Skeletal muscle cell (primary cell): ENCODE results near the gene CELSR1.
A peak's percentile ranks its signal among the peaks of the same experiment; 100 is the strongest.

ENCODE experiments used
- DNase-seq: peaks from one replicate; pipeline ENCODE4 v3.0.0-alpha.2; 2010; ENCODE audit warnings: low read depth
- H3K4me3 ChIP-seq: 2 replicates; pipeline ENCODE4 v1.5.1; 2011; ENCODE audit warnings: low read depth, mild to moderate bottlenecking, control low read depth, low read length, moderate library complexity

CELSR1 gene

GRCh38 chr22:46377525-46378425 is 159.6 kb downstream of the CELSR1 start:
- H3K4me3 ChIP-seq = no peak overlapping the region
- DNase-seq = no peak

- no peak for DNase-seq
- H3K4me3 ChIP-seq = no peak overlapping the region
Measured at GRCh38 chr22:46376908-46377524, 160.4 kb downstream of the CELSR1 start.

DNA sequence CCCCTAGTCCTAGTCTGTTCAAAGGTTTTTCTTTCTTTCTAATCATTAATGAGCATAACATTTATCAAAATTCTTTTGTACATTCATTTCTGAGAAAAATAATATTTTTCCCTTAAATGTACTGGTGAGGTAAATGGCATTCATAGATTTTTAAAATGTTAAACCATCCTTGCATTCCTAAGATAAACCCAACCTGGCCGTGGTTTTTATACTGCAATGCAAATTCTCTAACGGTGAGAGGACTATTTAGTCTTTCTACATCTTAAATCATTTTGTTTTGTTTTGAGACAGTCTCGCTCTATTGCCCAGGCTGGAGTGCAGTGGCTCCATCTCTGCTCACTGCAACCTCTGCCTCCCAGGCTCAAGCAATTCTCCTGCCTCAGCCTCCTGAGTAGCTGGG is 161.3 kb downstream of the CELSR1 start:
- DNase-seq = no peak
- H3K4me3 ChIP-seq = no peak overlapping the region

GRCh38 chr22:46374663-46375474 is 162.6 kb downstream of the CELSR1 start:
- DNase-seq = no peak
- no peak overlapping the region for H3K4me3 ChIP-seq

DNA sequence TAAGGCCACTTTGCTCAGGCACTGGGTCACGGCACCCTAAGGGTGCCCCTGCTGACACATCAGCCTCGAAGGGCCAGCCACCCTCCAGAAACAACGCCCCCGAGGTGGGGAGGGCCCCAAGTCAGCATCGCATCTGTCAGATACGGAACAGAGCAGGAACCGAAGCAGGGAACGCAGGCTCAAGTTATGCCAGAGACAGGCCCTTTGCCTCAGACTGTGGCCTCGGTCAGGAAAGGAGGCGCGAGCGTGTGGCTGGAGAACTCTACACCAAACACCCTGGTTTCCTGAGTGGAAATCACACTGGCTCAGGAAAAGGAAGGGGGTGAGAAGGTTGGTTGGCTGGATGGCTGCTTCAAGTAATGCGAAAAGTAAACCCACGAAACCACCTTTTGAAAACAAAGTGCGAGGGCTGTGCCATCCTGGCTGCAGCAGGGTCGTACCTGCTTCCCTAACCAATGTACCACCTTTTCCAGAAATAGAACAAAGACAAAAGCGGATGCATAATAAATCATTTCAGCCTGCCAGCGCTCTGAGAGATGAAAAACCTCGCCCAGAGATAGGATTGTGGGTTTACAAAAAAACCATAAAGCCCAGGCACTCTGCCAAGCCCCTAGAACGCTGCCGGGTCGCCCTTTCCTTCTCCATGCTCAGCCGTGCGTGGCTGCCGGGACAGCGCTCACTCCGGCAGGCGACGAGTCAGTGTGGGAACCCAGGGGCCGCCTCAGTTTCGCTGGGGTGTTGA is 163.3 kb downstream of the CELSR1 start:
- DNase-seq = no peak
- no peak overlapping the region for H3K4me3 ChIP-seq

GRCh38 chr22:46373159-46373558 is 164.3 kb downstream of the CELSR1 start:
- no peak for DNase-seq
- no peak overlapping the region for H3K4me3 ChIP-seq

DNA sequence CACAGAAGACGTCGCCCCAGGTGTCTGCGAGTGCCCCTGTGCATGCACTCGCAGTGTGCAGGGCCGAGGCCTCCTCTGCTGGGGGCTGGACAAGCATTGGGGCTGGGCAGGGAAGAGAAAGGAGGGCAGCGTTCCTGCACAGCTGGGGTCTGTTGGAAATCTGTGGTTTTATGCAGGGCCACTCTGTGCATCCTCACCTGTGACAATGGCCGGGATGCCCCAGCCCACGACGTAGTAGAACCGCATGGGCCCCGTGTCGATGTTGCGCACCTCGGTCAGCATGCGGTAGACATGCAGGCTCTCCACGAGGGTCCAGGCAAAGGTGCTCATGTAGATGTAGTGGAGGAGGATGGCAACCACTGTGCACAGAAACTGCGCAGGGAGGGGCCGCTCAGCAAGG is 164.7 kb downstream of the CELSR1 start:
- DNase-seq = no peak
- H3K4me3 ChIP-seq = no peak overlapping the region

DNA sequence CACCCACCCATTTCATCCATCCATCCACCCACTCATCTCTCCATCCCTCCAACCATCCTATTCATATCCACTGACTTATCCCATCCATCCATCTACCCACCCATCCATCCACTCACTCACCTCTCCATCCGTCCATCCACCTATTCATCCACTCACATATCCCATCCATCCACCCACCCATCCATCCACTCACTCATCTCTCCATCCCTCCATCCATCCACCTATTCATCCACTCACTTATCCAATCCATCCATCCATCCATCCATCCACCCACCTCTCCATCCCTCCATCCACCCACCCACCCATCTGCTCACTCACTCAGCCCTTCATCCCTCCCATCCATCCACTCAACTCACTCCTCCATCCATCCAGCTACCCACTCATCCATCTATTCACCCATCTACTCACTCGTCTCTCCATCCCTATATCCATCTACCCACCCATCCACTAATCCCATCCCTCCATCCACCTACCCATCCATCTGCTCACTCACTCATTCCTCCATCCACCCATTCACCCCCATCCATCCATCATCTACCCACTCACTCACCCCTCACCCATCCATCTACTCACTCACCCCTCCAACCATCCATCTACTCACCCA is 165.7 kb downstream of the CELSR1 start:
- no peak for DNase-seq

GRCh38 chr22:46370584-46371291 is 166.7 kb downstream of the CELSR1 start:
- H3K4me3 ChIP-seq = no peak overlapping the region
- no peak for DNase-seq

More for the DNA sequence above, 165.7 kb downstream of the CELSR1 start:
- no peak overlapping the region for H3K4me3 ChIP-seq

DNA sequence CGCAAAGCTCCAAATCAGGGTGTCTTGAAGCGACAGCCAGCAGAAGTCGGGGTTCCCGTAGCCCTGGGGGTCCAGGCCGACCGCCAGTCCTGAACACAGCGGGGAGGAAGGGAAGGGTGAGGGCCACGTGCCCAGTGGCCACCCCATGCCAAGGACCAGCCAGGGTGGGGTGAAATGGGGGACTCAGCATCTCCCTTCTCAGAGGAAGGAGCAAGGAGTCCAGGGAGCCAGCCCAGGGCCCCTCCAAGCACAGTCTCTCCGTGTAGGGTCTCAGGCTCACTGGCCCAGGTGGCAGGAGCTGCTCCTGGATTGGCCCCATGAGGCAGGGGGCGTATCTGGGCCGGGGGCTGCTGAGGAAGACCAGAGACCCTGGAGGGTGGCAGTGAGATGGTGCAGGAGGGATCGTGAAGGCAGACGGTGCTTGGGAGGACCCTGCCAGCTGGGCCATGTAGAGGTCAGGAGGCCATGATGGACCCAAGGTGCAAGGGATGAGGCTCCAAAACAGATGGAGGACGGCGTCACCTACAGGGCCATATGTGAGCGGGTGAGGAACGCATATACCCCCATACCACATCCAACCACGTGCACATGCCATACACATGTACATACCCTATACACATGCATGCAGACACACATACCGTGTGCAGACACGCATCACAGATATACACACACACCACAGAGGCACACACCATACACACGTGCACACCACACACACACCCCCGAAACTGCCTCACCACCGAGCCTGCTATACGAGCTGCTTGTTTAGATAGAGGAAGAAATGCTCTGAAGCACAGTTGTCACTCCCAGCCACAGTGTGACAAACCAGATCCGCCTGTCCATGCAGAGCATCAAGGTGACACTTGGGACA is 167.5 kb downstream of the CELSR1 start:
- no peak overlapping the region for H3K4me3 ChIP-seq
- no peak for DNase-seq

- DNase-seq = no peak
- no peak overlapping the region for H3K4me3 ChIP-seq
Measured at GRCh38 chr22:46368871-46369715, 168.3 kb downstream of the CELSR1 start.

- no peak overlapping the region for H3K4me3 ChIP-seq
- no peak for DNase-seq
Measured at GRCh38 chr22:46368422-46368821, 169.0 kb downstream of the CELSR1 start.

- peak; percentile 1 for DNase-seq
- no peak overlapping the region for H3K4me3 ChIP-seq
Measured at GRCh38 chr22:46367707-46368191, 169.7 kb downstream of the CELSR1 start.

GRCh38 chr22:46366801-46367706 is 170.4 kb downstream of the CELSR1 start:
- no peak for DNase-seq
- H3K4me3 ChIP-seq = no peak overlapping the region

DNA sequence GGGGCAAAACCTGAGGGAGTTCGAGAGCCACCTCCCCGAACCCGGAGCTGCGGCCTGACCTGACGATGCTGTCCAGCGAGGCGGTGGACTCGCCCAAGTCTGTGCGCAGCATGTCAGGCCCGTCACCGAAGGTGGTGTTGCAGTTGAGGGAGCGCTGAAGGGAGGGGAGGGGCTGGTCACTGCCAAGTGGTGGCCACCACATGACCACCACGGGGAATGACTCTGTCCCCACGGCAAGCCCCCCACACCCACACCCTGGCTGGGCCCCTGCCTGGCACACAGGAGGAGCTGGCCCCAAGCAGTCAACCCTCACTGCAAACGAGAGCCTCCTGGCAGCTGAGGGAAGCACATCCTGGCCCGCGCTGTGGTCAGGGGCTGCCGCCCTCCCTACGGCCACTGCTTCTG is 171.1 kb downstream of the CELSR1 start:
- no peak for DNase-seq

More for the DNA sequence above, 171.1 kb downstream of the CELSR1 start:
- no peak overlapping the region for H3K4me3 ChIP-seq
